Trophoblast cell (in vitro differentiated cells and primary cell): ENCODE results near the gene SPEG.
A peak's percentile ranks its signal among the peaks of the same experiment; 100 is the strongest.

Source experiments
- DNase-seq, 2 donors: peaks; one replicate each; pipeline ENCODE4 v3.0.0-alpha.2; 2016
- H2AFZ ChIP-seq: 2 replicates; pipeline ENCODE4 v1.6.1; 2013; ENCODE audit warnings: low read length, moderate library complexity, mild to moderate bottlenecking; ENCODE audit not compliant: insufficient read depth, poor library complexity
- H2AK5ac ChIP-seq: 2 replicates; pipeline ENCODE4 v1.6.1; 2013; ENCODE audit warnings: mild to moderate bottlenecking, low read length
- H2BK120ac ChIP-seq: 2 replicates; pipeline ENCODE4 v1.6.1; 2013; ENCODE audit warnings: low read length, mild to moderate bottlenecking, moderate library complexity; ENCODE audit not compliant: insufficient read depth, poor library complexity
- H2BK12ac ChIP-seq: 2 replicates; pipeline ENCODE4 v1.6.1; 2013; ENCODE audit warnings: mild to moderate bottlenecking, low read length, moderate library complexity
- H2BK5ac ChIP-seq: 2 replicates; pipeline ENCODE4 v1.6.1; 2013; ENCODE audit warnings: low read length, low read depth, moderate library complexity, mild to moderate bottlenecking; ENCODE audit not compliant: poor library complexity
- H3K14ac ChIP-seq: 2 replicates; pipeline ENCODE4 v1.6.1; 2013; ENCODE audit warnings: mild to moderate bottlenecking, low read length
- H3K18ac ChIP-seq: 2 replicates; pipeline ENCODE4 v1.6.1; 2013; ENCODE audit warnings: mild to moderate bottlenecking, low read length
- H3K23ac ChIP-seq: 2 replicates; pipeline ENCODE4 v1.6.1; 2013; ENCODE audit warnings: low read length
- H3K27ac ChIP-seq: 2 replicates; pipeline ENCODE4 v1.5.1; 2013; ENCODE audit warnings: low read depth, mild to moderate bottlenecking, inconsistent platforms, low read length, moderate library complexity
- H3K27me3 ChIP-seq: 2 replicates; pipeline ENCODE4 v1.6.1; 2013; ENCODE audit warnings: inconsistent platforms, mild to moderate bottlenecking, low read length, moderate library complexity; ENCODE audit not compliant: insufficient read depth
- H3K36me3 ChIP-seq, 2 experiments: 1 replicate in 1 of 2; 2 replicates in 1 of 2; pipeline ENCODE4 v1.6.1; 2013; ENCODE audit warnings: low read length in 2 of 2, mild to moderate bottlenecking in 2 of 2, moderate library complexity in 1 of 2; ENCODE audit not compliant: insufficient read depth in 2 of 2, control insufficient read depth in 1 of 2
- H3K4ac ChIP-seq: 2 replicates; pipeline ENCODE4 v1.6.1; 2013; ENCODE audit warnings: low read depth, mild to moderate bottlenecking, low read length, moderate library complexity
- H3K4me1 ChIP-seq, 2 experiments: 1 replicate in 1 of 2; 2 replicates in 1 of 2; pipeline ENCODE4 v1.6.1; 2013; ENCODE audit warnings: low read length in 2 of 2, mild to moderate bottlenecking in 2 of 2, moderate library complexity in 1 of 2; ENCODE audit not compliant: insufficient read depth in 2 of 2, control insufficient read depth in 1 of 2
- H3K4me2 ChIP-seq: 2 replicates; pipeline ENCODE4 v1.6.1; 2013; ENCODE audit warnings: inconsistent platforms, mild to moderate bottlenecking, low read length, moderate library complexity
- H3K4me3 ChIP-seq: 2 replicates; pipeline ENCODE4 v1.5.1; 2013; ENCODE audit warnings: mild to moderate bottlenecking, low read depth, low read length, inconsistent platforms
- H3K79me1 ChIP-seq: one replicate; pipeline ENCODE4 v1.6.1; 2013; ENCODE audit warnings: low read length
- H3K79me2 ChIP-seq: 2 replicates; pipeline ENCODE4 v1.6.1; 2013; ENCODE audit warnings: low read length, mild to moderate bottlenecking; ENCODE audit not compliant: control insufficient read depth, insufficient read depth, poor library complexity
- H3K9ac ChIP-seq: 2 replicates; pipeline ENCODE4 v1.6.1; 2013; ENCODE audit warnings: mild to moderate bottlenecking, low read length
- H3K9me3 ChIP-seq: 2 replicates; pipeline ENCODE4 v1.6.1; 2013; ENCODE audit warnings: low read depth, mild to moderate bottlenecking, control low read depth, inconsistent platforms, low read length; ENCODE audit not compliant: insufficient read depth
- H4K12ac ChIP-seq: 2 replicates; pipeline ENCODE4 v1.6.1; 2013; ENCODE audit warnings: low read depth, mild to moderate bottlenecking, low read length, moderate library complexity
- H4K8ac ChIP-seq: 2 replicates; pipeline ENCODE4 v1.6.1; 2013; ENCODE audit warnings: low read depth, mild to moderate bottlenecking, low read length, moderate library complexity
- H4K91ac ChIP-seq: one replicate; pipeline ENCODE4 v1.6.1; 2013; ENCODE audit warnings: low read depth, mild to moderate bottlenecking, low read length, moderate library complexity
- WGBS: extraction: QIAGEN DNeasy Blood & Tissue Kit; methylation state at CpG from one replicate; pipeline ENCODE4 v1.1.7; 2013; ENCODE audit warnings: missing lambda C conversion rate; ENCODE audit not compliant: insufficient read length, insufficient coverage; ENCODE audit errors: extremely low coverage; 5-methylcytosine and 5-hydroxymethylcytosine counted together

Gene SPEG

GRCh38 chr2:219471476-219472371 lies 37.1 kb downstream of the SPEG start:
- no peak overlapping the region for H3K9ac ChIP-seq
- no peaks in the 10 kb centered on the region for H3K36me3 ChIP-seq
- DNase-seq, result no peak
- H2BK120ac ChIP-seq, result no peak overlapping the region
- H3K27me3 ChIP-seq, result no peaks in the 10 kb centered on the region
- H2AK5ac ChIP-seq, result no peak overlapping the region
- H3K27ac ChIP-seq, result no peak overlapping the region
- no peak overlapping the region for H4K12ac ChIP-seq
- no peak overlapping the region for H2AFZ ChIP-seq
- H3K9me3 ChIP-seq, result no peaks in the 10 kb centered on the region
- H3K4me2 ChIP-seq, result no peak overlapping the region
- no peak overlapping the region for H4K91ac ChIP-seq
- no peak overlapping the region for H2BK12ac ChIP-seq
- H3K18ac ChIP-seq, result no peak overlapping the region
- H3K23ac ChIP-seq, result no peak overlapping the region
- H3K14ac ChIP-seq, result no peak overlapping the region
- WGBS, result no CpG with 5 or more reads among the region's 22 CpGs
- H3K4ac ChIP-seq, result no peak overlapping the region
- peaks cover 7 to 8% of the 10 kb centered on the region in 2 experiments for H3K4me1 ChIP-seq
- H2BK5ac ChIP-seq, result no peak overlapping the region
- no peaks in the 10 kb centered on the region for H3K79me2 ChIP-seq
- H3K4me3 ChIP-seq, result no peak overlapping the region
- H3K79me1 ChIP-seq, result no peaks in the 10 kb centered on the region
- H4K8ac ChIP-seq, result no peak overlapping the region

- no peak overlapping the region for H2AK5ac ChIP-seq
- WGBS, result no CpG with 5 or more reads among the region's 12 CpGs
- H3K9me3 ChIP-seq, result no peaks in the 10 kb centered on the region
Measured at GRCh38 chr2:219472629-219473187, 38.1 kb downstream of the SPEG start.

GRCh38 chr2:219473511-219473910 lies 38.9 kb downstream of the SPEG start:
- Histone ChIP-seq H3K9ac (no peak overlapping the region), H3K23ac (no peak overlapping the region), H2AFZ (no peak overlapping the region), H3K36me3 (no peaks in the 10 kb centered on the region), H4K8ac (no peak overlapping the region), H3K4me1 (peaks cover 7 to 8% of the 10 kb centered on the region in 2 experiments), H3K79me1 (no peaks in the 10 kb centered on the region), H3K4me2 (no peak overlapping the region), H2BK12ac (no peak overlapping the region), H4K12ac (no peak overlapping the region), H3K9me3 (no peaks in the 10 kb centered on the region), H2AK5ac (no peak overlapping the region), H2BK5ac (no peak overlapping the region), H4K91ac (no peak overlapping the region), H3K27me3 (no peaks in the 10 kb centered on the region), H3K4ac (no peak overlapping the region), H3K14ac (no peak overlapping the region), H3K18ac (no peak overlapping the region), H3K79me2 (no peaks in the 10 kb centered on the region), H2BK120ac (no peak overlapping the region), H3K27ac (no peak overlapping the region), H3K4me3 (no peak overlapping the region)
- DNase-seq, result no peak
- WGBS, result no CpG with 5 or more reads among the region's 18 CpGs

More at GRCh38 chr2:219472629-219473187, 38.1 kb downstream of the SPEG start:
- H3K79me1 ChIP-seq, result no peaks in the 10 kb centered on the region
- H2BK120ac ChIP-seq, result no peak overlapping the region
- H3K4me3 ChIP-seq, result no peak overlapping the region
- no peak overlapping the region for H3K9ac ChIP-seq
- H3K4me1 ChIP-seq, result peaks cover 7 to 8% of the 10 kb centered on the region in 2 experiments
- H3K18ac ChIP-seq, result no peak overlapping the region
- no peak for DNase-seq
- H3K14ac ChIP-seq, result no peak overlapping the region
- no peaks in the 10 kb centered on the region for H3K79me2 ChIP-seq
- no peak overlapping the region for H2BK5ac ChIP-seq
- no peak overlapping the region for H2BK12ac ChIP-seq
- H3K4me2 ChIP-seq, result no peak overlapping the region
- no peak overlapping the region for H3K23ac ChIP-seq
- no peak overlapping the region for H4K91ac ChIP-seq
- H2AFZ ChIP-seq, result no peak overlapping the region
- H4K8ac ChIP-seq, result no peak overlapping the region
- H3K27me3 ChIP-seq, result no peaks in the 10 kb centered on the region
- no peaks in the 10 kb centered on the region for H3K36me3 ChIP-seq
- no peak overlapping the region for H3K27ac ChIP-seq
- no peak overlapping the region for H3K4ac ChIP-seq
- no peak overlapping the region for H4K12ac ChIP-seq

GRCh38 chr2:219474285-219475060 lies 39.8 kb downstream of the SPEG start:
- Histone ChIP-seq H3K27me3 (no peaks in the 10 kb centered on the region), H3K79me1 (no peaks in the 10 kb centered on the region), H3K4me1 (peaks cover 3% of the 10 kb centered on the region in 2 experiments), H4K8ac (no peak overlapping the region), H2BK120ac (no peak overlapping the region), H3K4me3 (no peak overlapping the region), H3K36me3 (no peaks in the 10 kb centered on the region), H4K91ac (no peak overlapping the region), H3K4ac (no peak overlapping the region), H3K9me3 (no peaks in the 10 kb centered on the region), H3K14ac (no peak overlapping the region), H3K4me2 (no peak overlapping the region), H2AK5ac (no peak overlapping the region), H2BK12ac (no peak overlapping the region), H3K9ac (no peak overlapping the region), H4K12ac (no peak overlapping the region), H3K79me2 (no peaks in the 10 kb centered on the region), H2BK5ac (no peak overlapping the region), H3K27ac (no peak overlapping the region), H3K18ac (no peak overlapping the region), H2AFZ (no peak overlapping the region), H3K23ac (no peak overlapping the region)
- DNase-seq, result peak; percentile 55 to 60
- no CpG with 5 or more reads among the region's 11 CpGs for WGBS
